Measurements from ENCODE around the gene LAPTM5. TPM values are rescaled to one million over a fixed set of nuclear protein-coding genes. Genes with fewer than 3 reads are reported as not detected.

Gene LAPTM5
- total and polyA plus RNA-seq, 2 donors (not counting 3 experiments of a cell fraction or from before 2014, with no cell fraction given): 83.4 to 95.2 TPM

DNA sequence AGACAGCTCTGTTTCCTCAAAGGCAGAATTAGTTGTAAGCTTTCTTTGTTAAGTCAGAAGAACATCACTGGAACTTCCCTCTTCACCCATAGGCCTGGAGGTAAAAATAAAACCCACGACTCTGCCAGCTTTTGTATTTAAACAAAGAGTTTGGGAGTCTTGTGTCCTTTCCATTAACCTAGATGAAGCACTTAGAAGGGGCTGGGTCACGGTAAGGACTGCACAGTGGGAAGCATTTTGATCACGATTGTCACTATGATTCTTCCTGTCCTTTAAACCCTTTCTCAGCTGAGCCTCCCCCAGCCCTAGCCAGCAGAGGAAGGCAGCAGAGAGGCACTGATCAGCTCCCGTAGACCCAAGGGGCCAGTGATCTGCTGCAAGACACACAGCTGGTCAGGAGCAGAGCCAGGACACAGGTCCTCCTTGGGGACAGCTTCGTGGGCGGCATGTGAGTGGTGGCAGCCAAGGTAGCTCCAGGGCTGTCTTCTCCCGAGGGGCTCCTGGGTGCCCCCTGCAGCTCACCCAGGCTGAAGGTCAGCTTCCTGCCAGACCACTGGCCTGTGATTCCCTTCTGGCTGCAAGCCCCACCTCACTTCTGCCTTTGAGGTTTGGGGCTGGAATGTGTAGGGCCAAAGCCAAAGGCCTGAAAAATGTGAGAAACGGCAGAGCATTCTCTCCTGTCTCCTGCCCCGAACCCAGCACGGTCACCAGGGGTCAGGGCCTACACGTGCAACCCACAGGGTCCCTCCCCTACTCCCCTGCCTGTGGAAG lies 4.0 kb upstream of the LAPTM5 start:
- Histone ChIP-seq H3K9me3 (replicated peaks; ENCODE audit: control insufficient read depth, insufficient read depth, low read length) (no peaks in the 10 kb centered on the region), H3K4me1 (ENCODE audit: control insufficient read depth, extremely low read depth, insufficient read depth, low read length) (peaks cover 16% of the 10 kb centered on the region), H3K4me3 (replicated peaks in 1 of 3; ENCODE audit: insufficient read depth in 1 of 3, low read depth in 1 of 3, low read length in 3 of 3) (no peak overlapping the region), H3K4me2 (ENCODE audit: insufficient read depth, low read length) (no peak overlapping the region), H3K36me3 (ENCODE audit: control insufficient read depth in 2 of 2, extremely low read depth in 1 of 2, insufficient read depth in 2 of 2, low read length in 2 of 2) (no peaks in the 10 kb centered on the region), H3K27ac (ENCODE audit: insufficient read depth, low read depth, low read length) (no peak overlapping the region), H2AFZ (ENCODE audit: low read depth, low read length) (no peak overlapping the region), H3K27me3 (ENCODE audit: control insufficient read depth in 2 of 2, insufficient read depth in 2 of 2, low read length in 2 of 2) (no peaks in the 10 kb centered on the region), H3K79me2 (ENCODE audit: control insufficient read depth, insufficient read depth, low read length) (no peaks in the 10 kb centered on the region), H4K20me1 (replicated peaks; ENCODE audit: control insufficient read depth, extremely low read depth, insufficient read depth, low read length) (no peaks in the 10 kb centered on the region), H3K9ac (replicated peaks; ENCODE audit: extremely low read depth, insufficient read depth, low read length) (no peak overlapping the region), H3K9me1 (replicated peaks; ENCODE audit: control insufficient read depth, extremely low read depth, insufficient read depth, low read length) (no peaks in the 10 kb centered on the region)
- BruUV-seq (replicated peaks): no TSS peak
- dilution Hi-C loops (cut with MboI; ENCODE audit: extremely low pct_ligation_motif_present, low sequenced_read_pairs) (no loop called here), intact Hi-C loops (cut with micrococcal nuclease) (loop anchor here (2.0 kb wide), 1 partner anchor 17 kb away; no protein-coding TSS in a partner anchor)
- FAIRE-seq (no peak), DNase-seq (ENCODE audit: low read depth, low spot score) (no peak)
- POLR2A ChIA-PET: no interaction called here
- TF ChIP-seq FOS (IDR thresholded peaks at IDR 0.05; ENCODE audit: borderline replicate concordance, insufficient read depth, low read length) (no peak), EZH2 (IDR thresholded peaks at IDR 0.05; ENCODE audit: borderline replicate concordance, low read depth, low read length, severe bottlenecking) (no peak), JUN (IDR thresholded peaks at IDR 0.05; ENCODE audit: borderline replicate concordance, insufficient read depth, insufficient read length, low read depth) (no peak), MYC (IDR thresholded peaks at IDR 0.05; ENCODE audit: low read depth, low read length) (no peak), POLR2AphosphoS5 (IDR thresholded peaks at IDR 0.05; ENCODE audit: insufficient read depth, low read depth, low read length) (no peak), GATA2 (IDR thresholded peaks at IDR 0.05; ENCODE audit: insufficient read depth, insufficient read length, low read depth, low read length) (no peak), POLR2A (IDR thresholded peaks at IDR 0.05; ENCODE audit: low read depth, low read length) (no peak)
- TF ChIP-seq, protein P1, sequence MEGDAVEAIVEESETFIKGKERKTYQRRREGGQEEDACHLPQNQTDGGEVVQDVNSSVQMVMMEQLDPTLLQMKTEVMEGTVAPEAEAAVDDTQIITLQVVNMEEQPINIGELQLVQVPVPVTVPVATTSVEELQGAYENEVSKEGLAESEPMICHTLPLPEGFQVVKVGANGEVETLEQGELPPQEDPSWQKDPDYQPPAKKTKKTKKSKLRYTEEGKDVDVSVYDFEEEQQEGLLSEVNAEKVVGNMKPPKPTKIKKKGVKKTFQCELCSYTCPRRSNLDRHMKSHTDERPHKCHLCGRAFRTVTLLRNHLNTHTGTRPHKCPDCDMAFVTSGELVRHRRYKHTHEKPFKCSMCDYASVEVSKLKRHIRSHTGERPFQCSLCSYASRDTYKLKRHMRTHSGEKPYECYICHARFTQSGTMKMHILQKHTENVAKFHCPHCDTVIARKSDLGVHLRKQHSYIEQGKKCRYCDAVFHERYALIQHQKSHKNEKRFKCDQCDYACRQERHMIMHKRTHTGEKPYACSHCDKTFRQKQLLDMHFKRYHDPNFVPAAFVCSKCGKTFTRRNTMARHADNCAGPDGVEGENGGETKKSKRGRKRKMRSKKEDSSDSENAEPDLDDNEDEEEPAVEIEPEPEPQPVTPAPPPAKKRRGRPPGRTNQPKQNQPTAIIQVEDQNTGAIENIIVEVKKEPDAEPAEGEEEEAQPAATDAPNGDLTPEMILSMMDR (IDR thresholded peaks at IDR 0.05; ENCODE audit: extremely low read depth in 1 of 2, insufficient read depth in 1 of 2, low read depth in 1 of 2, low read length in 2 of 2): no peak
- TF ChIP-seq, protein P2, sequence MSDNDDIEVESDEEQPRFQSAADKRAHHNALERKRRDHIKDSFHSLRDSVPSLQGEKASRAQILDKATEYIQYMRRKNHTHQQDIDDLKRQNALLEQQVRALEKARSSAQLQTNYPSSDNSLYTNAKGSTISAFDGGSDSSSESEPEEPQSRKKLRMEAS (IDR thresholded peaks at IDR 0.05; ENCODE audit: insufficient read depth, insufficient read length): no peak
- CTCF ChIA-PET: interaction anchor here (0.9 to 2.1 kb wide), 6 partner anchors 11 to 43 kb away, joined by 3 to 13 read pairs (median 4); no protein-coding TSS in a partner anchor
